SK-N-MC (cell line): ENCODE measurements around the gene PFDN2.

Experiments used
- EZH2 ChIP-seq: fragments of 200-600 bp; sonication (generic); IDR thresholded peaks from one replicate; pipeline ENCODE4 v1.6.1; 2017; ENCODE audit warnings: antibody characterized with exemption
- FOXP2 ChIP-seq: optimal IDR thresholded peaks from 2 replicates; pipeline ENCODE3; 2011; ENCODE audit warnings: mild to moderate bottlenecking, moderate library complexity; ENCODE audit not compliant: insufficient read depth; ENCODE audit errors: extremely low read length, control extremely low read depth
- POLR2AphosphoS5 ChIP-seq: IDR thresholded peaks from 2 replicates; pipeline ENCODE4 v1.6.1; 2012; ENCODE audit warnings: mild to moderate bottlenecking, low read depth, low read length, borderline replicate concordance

DNA sequence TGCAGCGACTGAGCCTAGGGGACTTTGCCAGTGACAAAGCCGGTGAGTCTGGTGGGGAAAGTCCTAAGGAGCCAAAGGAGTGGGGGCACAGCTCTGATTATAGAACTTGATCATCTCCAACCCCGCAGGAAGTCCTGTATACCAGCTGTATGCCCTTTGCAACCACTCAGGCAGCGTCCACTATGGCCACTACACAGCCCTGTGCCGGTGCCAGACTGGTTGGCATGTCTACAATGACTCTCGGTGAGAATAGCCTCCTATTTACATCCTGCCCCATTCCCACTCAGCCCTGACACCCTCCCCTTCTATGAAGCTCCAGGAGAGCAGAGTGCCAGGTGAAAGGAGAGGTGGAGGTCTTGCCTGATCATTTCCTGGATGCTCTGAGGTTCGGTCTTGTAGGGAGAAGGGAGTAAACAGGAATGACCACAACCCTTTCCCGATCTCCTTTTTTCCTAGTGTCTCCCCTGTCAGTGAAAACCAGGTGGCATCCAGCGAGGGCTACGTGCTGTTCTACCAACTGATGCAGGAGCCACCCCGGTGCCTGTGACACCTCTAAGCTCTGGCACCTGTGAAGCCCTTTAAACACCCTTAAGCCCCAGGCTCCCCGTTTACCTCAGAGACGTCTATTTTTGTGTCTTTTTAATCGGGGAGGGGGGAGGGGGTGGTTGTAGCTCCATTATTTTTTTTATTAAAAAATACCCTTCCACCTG, 47.2 kb upstream of the PFDN2 start:
- TF ChIP-seq EZH2 (no peak), POLR2AphosphoS5 (no peak), FOXP2 (no peak)
